ENCODE results near the gene FAM78B. TPM values are rescaled to one million over a fixed set of nuclear protein-coding genes. Genes with fewer than 3 reads are reported as not detected.

Gene FAM78B
- total RNA-seq, 1 experiment from 2014 or later, result 0.26 TPM

DNA sequence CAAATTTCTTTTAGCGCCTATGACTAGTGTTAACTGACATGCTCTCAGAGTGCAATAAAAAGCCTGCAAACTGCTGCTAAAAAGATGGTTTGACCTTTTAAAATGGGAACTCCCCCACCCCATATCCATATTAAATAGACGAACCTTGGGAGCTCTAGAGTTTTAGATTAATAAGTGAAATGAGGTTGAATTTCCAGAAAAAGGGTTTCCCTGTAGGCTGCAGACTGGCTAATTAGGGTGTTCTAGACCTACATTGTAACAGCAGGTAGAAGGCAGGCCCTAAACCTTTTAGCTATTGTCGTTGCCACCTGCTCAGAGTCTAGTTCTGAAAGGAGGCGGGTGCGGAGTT is 2.2 kb downstream of the FAM78B start:
- ATAC-seq (no peak), DNase-seq (no peak)
- no peaks in the 10 kb centered on the region for H3K36me3 ChIP-seq (ENCODE audit: low read depth, low read length)
- ChIA-PET CTCF (interaction anchor here (0.7 kb wide), 1 partner anchor 1167 kb away, joined by 4 read pairs; no protein-coding TSS in a partner anchor), POLR2A (ENCODE audit: unreplicated experiment) (no interaction called here)
- no peaks in the 10 kb centered on the region for H3F3A ChIP-seq (ENCODE audit: low read length, unreplicated experiment)
- H3K9me2 ChIP-seq (replicated peaks; ENCODE audit: low read length), result no peaks in the 10 kb centered on the region
- no peak overlapping the region for H3K4me2 ChIP-seq (ENCODE audit: low read length)
- no peak overlapping the region for H3K27ac ChIP-seq (ENCODE audit: low read length)
- H3K79me2 ChIP-seq (ENCODE audit: low read length), result no peaks in the 10 kb centered on the region
- no peak overlapping the region for H3K4me3 ChIP-seq (ENCODE audit: low read length)
- intact Hi-C loops (cut with micrococcal nuclease), result loop anchor here (10.0 kb wide), 1 partner anchor 450 kb away; no protein-coding TSS in a partner anchor
- BruUV-seq (replicated peaks), result no TSS peak
- no peaks in the 10 kb centered on the region for H3K4me1 ChIP-seq (ENCODE audit: insufficient read depth, low read length)
- no peaks in the 10 kb centered on the region for H4K20me1 ChIP-seq (ENCODE audit: low read length)
- no peaks in the 10 kb centered on the region for H3K9me3 ChIP-seq (ENCODE audit: low read length)
- H2AFZ ChIP-seq (ENCODE audit: low read length), result no peak overlapping the region
- no peak overlapping the region for H3K9ac ChIP-seq (ENCODE audit: low read length)
- no peak for TF ChIP-seq EZH2 (IDR thresholded peaks at IDR 0.05; ENCODE audit: low read length, unreplicated experiment)
- TF ChIP-seq, protein P1, sequence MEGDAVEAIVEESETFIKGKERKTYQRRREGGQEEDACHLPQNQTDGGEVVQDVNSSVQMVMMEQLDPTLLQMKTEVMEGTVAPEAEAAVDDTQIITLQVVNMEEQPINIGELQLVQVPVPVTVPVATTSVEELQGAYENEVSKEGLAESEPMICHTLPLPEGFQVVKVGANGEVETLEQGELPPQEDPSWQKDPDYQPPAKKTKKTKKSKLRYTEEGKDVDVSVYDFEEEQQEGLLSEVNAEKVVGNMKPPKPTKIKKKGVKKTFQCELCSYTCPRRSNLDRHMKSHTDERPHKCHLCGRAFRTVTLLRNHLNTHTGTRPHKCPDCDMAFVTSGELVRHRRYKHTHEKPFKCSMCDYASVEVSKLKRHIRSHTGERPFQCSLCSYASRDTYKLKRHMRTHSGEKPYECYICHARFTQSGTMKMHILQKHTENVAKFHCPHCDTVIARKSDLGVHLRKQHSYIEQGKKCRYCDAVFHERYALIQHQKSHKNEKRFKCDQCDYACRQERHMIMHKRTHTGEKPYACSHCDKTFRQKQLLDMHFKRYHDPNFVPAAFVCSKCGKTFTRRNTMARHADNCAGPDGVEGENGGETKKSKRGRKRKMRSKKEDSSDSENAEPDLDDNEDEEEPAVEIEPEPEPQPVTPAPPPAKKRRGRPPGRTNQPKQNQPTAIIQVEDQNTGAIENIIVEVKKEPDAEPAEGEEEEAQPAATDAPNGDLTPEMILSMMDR (conservative IDR thresholded peaks at IDR 0.05; ENCODE audit: low read depth, low read length), result no peak
- 0 out of 2 replicates have a peak, but pooled peaks have one; percentile 12 for TF ChIP-seq EZH2phosphoT487 (IDR thresholded peaks at IDR 0.05; ENCODE audit: borderline replicate concordance, low read length)
- peaks cover 67% of the 10 kb centered on the region for H3K27me3 ChIP-seq (ENCODE audit: low read length)

DNA sequence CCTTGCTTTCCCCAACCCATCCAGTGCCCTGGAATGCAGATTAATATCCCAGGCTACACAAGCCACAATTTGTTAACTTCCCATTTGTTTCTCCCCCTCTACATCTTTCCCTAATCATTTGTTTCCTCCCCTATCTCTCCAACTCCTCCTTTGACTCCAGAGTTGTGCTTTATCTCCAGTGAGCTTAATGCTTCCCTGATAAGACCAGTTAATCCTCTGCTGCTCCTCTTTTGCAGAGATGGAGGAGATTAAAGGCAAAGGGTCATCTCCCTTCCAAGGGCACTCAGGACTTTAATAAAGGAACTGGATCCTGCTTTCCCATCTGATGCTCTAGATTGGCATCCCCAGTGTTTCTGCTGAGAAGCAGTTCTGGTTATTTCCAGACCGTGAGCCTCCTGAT is 7.1 kb downstream of the FAM78B start:
- no peaks in the 10 kb centered on the region for H3K9me2 ChIP-seq (replicated peaks; ENCODE audit: low read length)

DNA sequence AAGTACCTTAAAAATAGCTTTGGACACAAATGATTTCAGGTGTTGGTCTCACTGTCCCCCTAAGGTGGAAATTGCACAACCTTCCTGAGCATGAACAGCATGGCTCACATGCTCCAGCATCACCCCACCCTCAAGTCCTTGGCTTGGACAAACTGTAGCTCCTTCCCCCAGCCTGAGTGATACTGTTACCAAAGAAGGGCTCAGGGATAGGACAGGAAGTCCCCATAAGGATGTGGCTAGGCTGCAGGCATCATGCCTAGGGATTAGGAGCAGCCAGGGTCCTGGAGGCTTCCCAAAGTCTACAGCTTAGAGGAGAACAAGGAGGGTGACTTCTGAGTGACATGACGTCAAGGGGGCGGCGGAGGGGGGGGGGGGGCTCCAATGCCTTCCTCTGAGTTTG is 10.1 kb downstream of the FAM78B start:
- CTCF ChIA-PET, result no interaction called here
- POLR2A ChIA-PET (ENCODE audit: unreplicated experiment), result no interaction called here
- H3K4me3 ChIP-seq (ENCODE audit: low read length), result no peak overlapping the region

More for the DNA sequence above, 7.1 kb downstream of the FAM78B start:
- ChIA-PET CTCF (no interaction called here), POLR2A (ENCODE audit: unreplicated experiment) (no interaction called here)
- no peaks in the 10 kb centered on the region for H4K20me1 ChIP-seq (ENCODE audit: low read length)
- no peaks in the 10 kb centered on the region for H3K79me2 ChIP-seq (ENCODE audit: low read length)
- ATAC-seq (no peak), DNase-seq (no peak)
- intact Hi-C loops (cut with micrococcal nuclease), result loop anchor here (10.0 kb wide), 1 partner anchor 445 kb away; no protein-coding TSS in a partner anchor
- no peak overlapping the region for H3K4me2 ChIP-seq (ENCODE audit: low read length)
- no peak overlapping the region for H3K4me3 ChIP-seq (ENCODE audit: low read length)
- no peak overlapping the region for H2AFZ ChIP-seq (ENCODE audit: low read length)
- H3K4me1 ChIP-seq (ENCODE audit: insufficient read depth, low read length), result no peaks in the 10 kb centered on the region
- TF ChIP-seq EZH2 (IDR thresholded peaks at IDR 0.05; ENCODE audit: low read length, unreplicated experiment) (no peak), EZH2phosphoT487 (IDR thresholded peaks at IDR 0.05; ENCODE audit: borderline replicate concordance, low read length) (no peak)
- TF ChIP-seq, protein P1 (conservative IDR thresholded peaks at IDR 0.05; ENCODE audit: low read depth, low read length), result no peak
- H3K9me3 ChIP-seq (ENCODE audit: low read length), result no peaks in the 10 kb centered on the region
- H3K36me3 ChIP-seq (ENCODE audit: low read depth, low read length), result no peaks in the 10 kb centered on the region
- H3K27ac ChIP-seq (ENCODE audit: low read length), result no peak overlapping the region
- BruUV-seq (replicated peaks), result no TSS peak
- no peak overlapping the region for H3K9ac ChIP-seq (ENCODE audit: low read length)
- H3F3A ChIP-seq (ENCODE audit: low read length, unreplicated experiment), result no peaks in the 10 kb centered on the region
- H3K27me3 ChIP-seq (ENCODE audit: low read length), result peaks cover 49% of the 10 kb centered on the region

More for the DNA sequence above, 10.1 kb downstream of the FAM78B start:
- no TSS peak for BruUV-seq (replicated peaks)
- H3K9me3 ChIP-seq (ENCODE audit: low read length), result no peaks in the 10 kb centered on the region
- H3K9ac ChIP-seq (ENCODE audit: low read length), result no peak overlapping the region
- TF ChIP-seq EZH2 (IDR thresholded peaks at IDR 0.05; ENCODE audit: low read length, unreplicated experiment), result no peak
- TF ChIP-seq, protein P1 (conservative IDR thresholded peaks at IDR 0.05; ENCODE audit: low read depth, low read length), result no peak
- TF ChIP-seq EZH2phosphoT487 (IDR thresholded peaks at IDR 0.05; ENCODE audit: borderline replicate concordance, low read length), result no peak
- no peak overlapping the region for H3K4me2 ChIP-seq (ENCODE audit: low read length)
- no peaks in the 10 kb centered on the region for H3F3A ChIP-seq (ENCODE audit: low read length, unreplicated experiment)
- intact Hi-C loops (cut with micrococcal nuclease), result no loop called here
- no peaks in the 10 kb centered on the region for H3K36me3 ChIP-seq (ENCODE audit: low read depth, low read length)
- no peak for ATAC-seq
- no peaks in the 10 kb centered on the region for H3K79me2 ChIP-seq (ENCODE audit: low read length)
- no peak for DNase-seq
- H2AFZ ChIP-seq (ENCODE audit: low read length), result no peak overlapping the region
- no peaks in the 10 kb centered on the region for H3K9me2 ChIP-seq (replicated peaks; ENCODE audit: low read length)
- H3K27ac ChIP-seq (ENCODE audit: low read length), result no peak overlapping the region
- peaks cover 19% of the 10 kb centered on the region for H3K27me3 ChIP-seq (ENCODE audit: low read length)
- no peaks in the 10 kb centered on the region for H3K4me1 ChIP-seq (ENCODE audit: insufficient read depth, low read length)
- no peaks in the 10 kb centered on the region for H4K20me1 ChIP-seq (ENCODE audit: low read length)
